ENCODE data around the gene TMEM170B. TPM values are rescaled to one million over a fixed set of nuclear protein-coding genes. Genes with fewer than 3 reads are reported as not detected.

Gene TMEM170B
- total RNA-seq (ENCODE audit: low replicate concordance) = 13.6 and 19.7 TPM in 2 replicates

GRCh38 chr6:11537229-11538051 lies at the start of gene TMEM170B:
TSS of gene TMEM170B (plus strand) at chr6:11537749. CDS start at chr6:11538278, 529 bp downstream.
- peak within 1 kb of the TSS; percentile 47 for H3K27ac Mint-ChIP-seq
- peak within 1 kb of the TSS; percentile 96 for H2AFZ ChIP-seq (replicated peaks)

GRCh38 chr6:11490996-11491395 lies 46.6 kb upstream of the TMEM170B start:
- no peak overlapping the region for H3K4me2 ChIP-seq
- TF ChIP-seq EZH2 (IDR thresholded peaks at IDR 0.05) (no peak), EZH2phosphoT487 (IDR thresholded peaks at IDR 0.05) (no peak), CTCF (IDR thresholded peaks at IDR 0.05) (no peak)
- H3K27ac Mint-ChIP-seq = no peak overlapping the region
- H3K27ac ChIP-seq = no peak overlapping the region
- no peaks in the 10 kb centered on the region for H3K36me3 Mint-ChIP-seq
- no peak overlapping the region for H3K9ac ChIP-seq
- no peaks in the 10 kb centered on the region for H3K36me3 ChIP-seq
- no peak overlapping the region for H3K4me3 ChIP-seq
- H3K9me3 Mint-ChIP-seq = no peaks in the 10 kb centered on the region
- no peak overlapping the region for H3K4me3 Mint-ChIP-seq
- H3K4me1 ChIP-seq = peaks cover 11% of the 10 kb centered on the region
- H3K27me3 ChIP-seq = no peaks in the 10 kb centered on the region
- H3K79me2 ChIP-seq (ENCODE audit: low read depth) = no peaks in the 10 kb centered on the region
- no peak for DNase-seq (ENCODE audit: low spot score)
- peaks cover 24% of the 10 kb centered on the region for H3K4me1 Mint-ChIP-seq
- peaks cover 8% of the 10 kb centered on the region for H3F3A ChIP-seq (ENCODE audit: low read depth)
- no peaks in the 10 kb centered on the region for H4K20me1 ChIP-seq (ENCODE audit: low read depth)
- H3K9me3 ChIP-seq (ENCODE audit: low read depth) = no peaks in the 10 kb centered on the region
- no peak overlapping the region for H2AFZ ChIP-seq (replicated peaks)
- H3K27me3 Mint-ChIP-seq (ENCODE audit: insufficient read depth, low read depth) = no peaks in the 10 kb centered on the region

More at GRCh38 chr6:11537229-11538051, at the start of gene TMEM170B:
- H4K20me1 ChIP-seq (ENCODE audit: low read depth) = peaks cover 23% of the 10 kb centered on the region
- no peaks in the 10 kb centered on the region for H3K9me3 ChIP-seq (ENCODE audit: low read depth)
- Mint-ChIP-seq H3K36me3 (peaks cover 5% of the 10 kb centered on the region), H3K27me3 (ENCODE audit: insufficient read depth, low read depth) (peaks cover 4% of the 10 kb centered on the region), H3K4me1 (peaks cover 26% of the 10 kb centered on the region), H3K4me3 (peak within 1 kb of the TSS; percentile 89), H3K9me3 (no peaks in the 10 kb centered on the region)
- H3K4me2 ChIP-seq = peak within 1 kb of the TSS; percentile 93
- H3K4me1 ChIP-seq = peaks cover 12% of the 10 kb centered on the region
- H3K27ac ChIP-seq = no peak within 1 kb of the TSS
- H3K79me2 ChIP-seq (ENCODE audit: low read depth) = peaks cover 38% of the 10 kb centered on the region
- H3K4me3 ChIP-seq = peak within 1 kb of the TSS; percentile 96
- H3K36me3 ChIP-seq = no peaks in the 10 kb centered on the region
- peaks cover 44% of the 10 kb centered on the region for H3K27me3 ChIP-seq
- peaks cover 15% of the 10 kb centered on the region for H3F3A ChIP-seq (ENCODE audit: low read depth)
- TF ChIP-seq CTCF (IDR thresholded peaks at IDR 0.05) (no peak), EZH2phosphoT487 (IDR thresholded peaks at IDR 0.05) (no peak), EZH2 (IDR thresholded peaks at IDR 0.05) (no peak)
- H3K9ac ChIP-seq = peak within 1 kb of the TSS; percentile 45
- DNase-seq (ENCODE audit: low spot score) = peak; percentile 96

GRCh38 chr6:11491596-11492463 lies 45.7 kb upstream of the TMEM170B start:
- Histone ChIP-seq H3K4me2 (no peak overlapping the region), H3K79me2 (ENCODE audit: low read depth) (no peaks in the 10 kb centered on the region), H3K27ac (no peak overlapping the region), H3K4me3 (no peak overlapping the region), H2AFZ (replicated peaks) (no peak overlapping the region), H3K9me3 (ENCODE audit: low read depth) (no peaks in the 10 kb centered on the region), H4K20me1 (ENCODE audit: low read depth) (no peaks in the 10 kb centered on the region), H3K36me3 (no peaks in the 10 kb centered on the region), H3K9ac (no peak overlapping the region), H3K4me1 (peaks cover 3% of the 10 kb centered on the region), H3K27me3 (no peaks in the 10 kb centered on the region), H3F3A (ENCODE audit: low read depth) (no peaks in the 10 kb centered on the region)
- DNase-seq (ENCODE audit: low spot score) = no peak
- Mint-ChIP-seq H3K36me3 (no peaks in the 10 kb centered on the region), H3K27ac (no peak overlapping the region), H3K27me3 (ENCODE audit: insufficient read depth, low read depth) (no peaks in the 10 kb centered on the region), H3K4me1 (peaks cover 15% of the 10 kb centered on the region), H3K4me3 (no peak overlapping the region), H3K9me3 (no peaks in the 10 kb centered on the region)
- no peak for TF ChIP-seq EZH2 (IDR thresholded peaks at IDR 0.05)
- TF ChIP-seq EZH2phosphoT487 (IDR thresholded peaks at IDR 0.05) = no peak
- TF ChIP-seq CTCF (IDR thresholded peaks at IDR 0.05) = no peak

All from neural progenitor cell (in vitro differentiated cells).